Islet of Langerhans (tissue), 1 donor: ENCODE measurements around the gene ADGRD1.

Experiments
- FAIRE-seq: peaks from one replicate; lab custom pipeline; 2011; peaks lifted over from hg19 to GRCh38; lab: Jason Lieb, UNC

The ADGRD1 gene

DNA sequence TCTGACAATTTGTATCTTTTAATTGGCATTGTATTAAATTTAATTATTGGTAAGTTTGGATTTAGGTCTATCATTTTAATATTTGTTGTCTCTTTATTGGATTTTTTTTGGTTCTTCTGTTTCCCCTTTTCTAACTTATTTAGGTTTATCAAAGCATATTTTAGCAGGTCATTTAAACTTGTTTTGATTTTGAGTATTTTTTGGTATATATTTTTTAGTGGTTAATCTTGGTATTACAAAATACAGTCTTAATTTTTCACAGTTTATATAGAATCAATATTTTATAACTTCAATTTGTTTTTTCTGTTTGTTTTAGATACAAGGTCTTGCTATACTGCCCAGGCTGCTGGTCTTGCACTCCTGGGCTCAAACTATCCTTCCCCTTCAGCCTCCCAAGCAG is 15.5 kb upstream of the ADGRD1 start:
- peak; percentile 27 for FAIRE-seq

DNA sequence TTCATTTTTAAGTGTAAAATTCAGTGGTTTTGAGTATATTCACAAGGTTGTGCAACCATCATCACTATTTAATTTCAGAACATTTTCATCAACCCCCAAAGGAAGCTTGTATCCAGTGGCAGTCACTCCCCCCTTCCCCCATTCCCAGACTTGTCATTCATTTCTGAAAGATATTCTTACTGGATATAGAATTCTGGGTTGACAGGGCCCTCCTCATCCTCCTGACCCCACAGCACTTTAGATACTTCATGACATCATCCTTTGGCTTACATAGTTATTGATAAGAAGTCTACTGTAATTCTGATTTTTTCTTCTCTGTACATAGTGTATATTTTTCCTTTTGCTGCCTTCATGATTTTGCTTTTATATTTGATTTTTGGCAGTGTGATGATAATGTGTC is 8.8 kb upstream of the ADGRD1 start:
- no peak for FAIRE-seq

DNA sequence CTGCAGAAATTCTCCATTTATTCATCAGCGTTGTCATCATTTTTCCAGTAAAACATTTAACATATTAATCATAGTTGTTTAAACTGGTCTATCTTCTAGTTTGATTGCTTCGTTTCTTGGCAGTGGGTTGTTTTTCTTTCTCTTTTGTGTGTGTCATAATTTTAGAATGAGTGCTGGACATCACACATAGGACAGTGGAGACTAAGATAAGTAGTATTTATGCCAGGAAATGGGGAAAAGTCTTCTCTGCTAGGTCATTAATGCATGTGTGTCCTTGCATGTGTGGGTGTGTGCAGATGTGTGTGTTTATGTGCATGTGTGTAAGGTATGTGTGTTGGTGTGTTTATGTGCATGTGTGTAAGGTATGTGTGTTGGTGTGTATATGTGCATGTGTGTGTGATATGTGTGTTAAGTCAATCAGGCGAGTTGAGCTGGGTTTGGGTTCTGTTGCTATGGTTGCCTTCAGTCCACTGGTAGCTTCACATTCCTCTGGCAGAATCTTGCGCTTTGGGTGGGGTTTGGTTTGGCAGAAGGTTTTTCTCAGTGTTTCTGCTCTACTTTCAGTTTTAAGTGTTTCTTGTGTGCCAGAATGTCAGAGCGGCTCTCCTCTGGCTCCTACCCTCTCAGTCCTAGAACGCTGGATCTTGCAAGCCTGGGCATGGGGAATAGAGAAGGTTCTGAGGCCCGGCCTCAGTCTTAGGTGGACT is 7.8 kb upstream of the ADGRD1 start:
- FAIRE-seq, result no peak

DNA sequence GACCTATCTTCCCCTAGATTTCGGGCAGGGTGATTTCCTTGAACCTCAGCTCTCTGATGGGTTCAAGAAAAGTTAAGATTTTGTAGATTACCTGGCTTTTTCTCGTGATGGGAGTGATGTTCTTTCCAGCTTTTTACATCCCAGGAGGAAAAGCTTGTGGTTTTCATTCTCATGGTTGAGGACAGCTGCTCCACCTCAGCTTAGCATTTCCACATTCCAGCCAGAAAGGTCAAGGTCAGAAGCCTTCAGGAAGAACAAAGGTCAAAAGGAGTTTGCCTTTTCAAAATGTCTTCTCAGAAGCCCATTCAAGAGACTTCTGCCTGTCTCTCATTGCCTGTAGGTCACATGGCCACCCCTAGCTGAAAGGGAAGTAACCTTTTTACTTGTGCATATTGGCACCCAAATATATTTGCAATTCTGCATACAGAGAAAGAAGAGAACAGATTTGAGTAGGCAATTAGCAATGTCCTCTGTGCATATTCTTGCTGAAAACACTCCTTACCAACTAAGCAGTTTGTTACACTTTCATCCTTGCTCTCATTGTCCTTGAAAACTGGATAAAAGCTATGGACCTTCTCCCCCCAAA is 6.6 kb upstream of the ADGRD1 start:
- FAIRE-seq, result no peak

DNA sequence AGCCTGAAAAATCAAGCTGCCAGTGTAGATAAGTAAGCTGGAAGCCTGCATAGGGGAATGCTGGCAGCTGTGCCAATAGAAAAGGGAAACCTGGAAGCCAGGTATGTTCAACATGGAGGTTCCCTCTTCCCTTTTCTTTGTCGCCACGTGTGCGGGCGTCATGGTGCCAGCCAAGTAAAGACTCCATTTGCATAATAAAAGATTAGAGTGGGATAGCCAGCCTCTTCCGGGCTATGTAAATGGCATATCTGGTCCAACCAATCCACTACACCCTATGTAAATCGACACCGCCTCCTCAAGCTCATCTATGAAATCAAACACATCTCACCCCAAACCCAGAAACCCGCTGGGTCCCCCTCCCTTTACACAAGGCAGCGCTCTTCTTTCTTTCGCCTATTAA is 5.6 kb upstream of the ADGRD1 start:
- FAIRE-seq, result no peak

DNA sequence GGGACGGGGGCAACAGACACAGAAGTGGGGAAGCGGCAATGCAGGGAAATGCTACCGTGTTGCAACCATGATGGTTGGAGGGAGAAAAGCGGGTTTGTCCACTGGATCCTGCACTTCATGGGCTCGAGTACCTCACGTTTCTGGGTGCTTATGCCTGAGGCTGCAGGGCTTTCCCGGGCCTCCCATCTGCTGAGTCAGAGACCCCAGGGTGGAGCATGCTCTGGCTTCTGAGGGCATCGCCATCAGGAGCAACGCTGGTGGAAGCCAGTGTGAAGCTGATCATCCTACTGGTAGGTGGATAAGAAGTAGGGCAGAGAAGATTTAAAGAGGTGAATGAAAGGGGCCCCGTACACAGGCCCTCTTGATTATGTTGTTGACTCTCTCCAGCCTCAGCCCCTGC is 5.0 kb upstream of the ADGRD1 start:
- no peak for FAIRE-seq

DNA sequence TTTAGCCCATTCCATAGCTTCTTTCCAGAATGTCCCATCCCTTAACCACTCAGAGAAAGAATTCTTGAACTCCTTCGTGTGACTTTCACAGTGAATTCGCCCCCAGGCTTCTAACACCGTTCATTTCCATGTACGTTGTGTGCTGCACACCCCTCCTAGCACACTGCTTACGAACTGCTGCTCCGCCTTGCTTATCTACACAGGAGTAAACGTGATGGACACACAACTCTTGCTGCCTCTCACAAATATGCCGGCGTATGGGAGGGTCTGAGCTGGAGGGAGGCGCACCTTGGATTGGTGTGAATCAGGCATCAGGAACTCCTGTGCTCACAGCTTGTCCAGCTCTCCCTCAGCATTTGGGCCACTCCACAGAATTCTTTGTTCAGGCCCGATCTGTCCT is 3.9 kb upstream of the ADGRD1 start:
- FAIRE-seq, result no peak

DNA sequence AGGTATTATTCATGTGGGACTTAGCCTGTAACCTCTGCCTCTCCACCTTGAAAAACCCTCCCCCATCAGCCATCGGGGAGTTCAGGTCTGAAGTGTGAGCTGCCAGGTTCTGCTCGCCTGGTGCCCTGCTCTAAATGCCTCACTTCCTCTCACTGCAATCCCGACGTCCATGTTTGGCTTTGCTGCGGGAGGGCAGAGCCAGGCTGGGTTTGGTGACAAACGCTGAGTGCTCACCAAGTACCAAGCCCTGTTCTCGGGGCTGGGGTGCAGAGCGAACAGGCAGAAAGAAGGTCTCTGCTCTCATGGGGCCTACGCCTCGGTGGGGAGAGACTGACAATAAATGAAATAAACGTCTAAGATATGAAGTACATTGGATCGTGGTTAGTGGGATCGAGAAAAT is 2.1 kb upstream of the ADGRD1 start:
- FAIRE-seq, result no peak

DNA sequence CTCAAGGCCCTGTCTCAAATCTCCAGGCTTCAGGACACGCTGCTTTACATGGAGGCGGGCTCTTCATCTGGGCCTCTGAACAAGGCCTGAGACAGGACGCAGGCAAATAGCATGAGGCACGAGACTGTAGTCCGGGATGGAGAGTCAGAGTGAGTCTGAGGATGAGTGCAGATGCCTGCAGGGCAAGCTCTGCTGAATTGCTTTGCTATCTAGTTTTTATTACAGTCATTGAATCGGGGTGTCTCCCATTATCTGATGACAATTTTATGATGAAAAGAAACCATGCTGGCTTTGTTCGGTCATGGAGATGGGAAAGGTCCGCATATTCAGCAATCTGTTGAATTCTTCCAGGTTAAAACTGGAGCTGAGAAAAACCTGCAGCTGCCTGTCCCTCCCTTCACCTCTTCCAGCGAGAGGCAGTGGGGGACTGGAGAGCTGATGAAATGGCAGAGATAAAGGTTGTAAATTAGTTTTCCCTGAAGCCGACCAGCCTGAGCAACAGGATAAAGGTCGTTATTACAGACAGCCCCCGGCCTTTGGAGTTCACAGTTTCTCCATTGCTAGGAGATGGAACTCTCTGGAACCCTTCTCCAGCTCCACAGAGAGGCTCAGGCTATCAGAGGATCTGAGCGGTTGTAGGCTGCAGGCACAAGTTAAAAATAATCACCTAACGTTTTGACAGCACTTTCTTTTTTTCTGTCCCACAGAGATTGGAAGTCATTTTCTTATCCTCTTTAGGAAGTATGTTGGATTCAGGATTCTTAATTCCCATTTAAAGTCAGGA is 1.3 kb upstream of the ADGRD1 start:
- FAIRE-seq, result no peak

DNA sequence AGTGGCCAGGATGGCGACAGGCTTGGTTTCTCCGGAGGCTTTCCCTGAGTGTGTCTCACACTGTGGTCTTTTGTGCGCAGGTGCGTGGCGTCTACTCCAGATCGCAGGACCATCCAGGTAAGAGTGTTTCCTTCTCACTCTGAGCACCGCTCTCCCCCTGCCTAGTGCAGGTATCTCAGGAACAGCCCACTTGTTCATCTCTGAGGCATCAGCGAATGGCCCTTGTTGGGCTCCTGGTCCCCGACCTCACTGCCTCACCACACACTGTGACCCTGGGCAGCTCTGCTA is 781 bp downstream of the ADGRD1 start:
- FAIRE-seq, result no peak

DNA sequence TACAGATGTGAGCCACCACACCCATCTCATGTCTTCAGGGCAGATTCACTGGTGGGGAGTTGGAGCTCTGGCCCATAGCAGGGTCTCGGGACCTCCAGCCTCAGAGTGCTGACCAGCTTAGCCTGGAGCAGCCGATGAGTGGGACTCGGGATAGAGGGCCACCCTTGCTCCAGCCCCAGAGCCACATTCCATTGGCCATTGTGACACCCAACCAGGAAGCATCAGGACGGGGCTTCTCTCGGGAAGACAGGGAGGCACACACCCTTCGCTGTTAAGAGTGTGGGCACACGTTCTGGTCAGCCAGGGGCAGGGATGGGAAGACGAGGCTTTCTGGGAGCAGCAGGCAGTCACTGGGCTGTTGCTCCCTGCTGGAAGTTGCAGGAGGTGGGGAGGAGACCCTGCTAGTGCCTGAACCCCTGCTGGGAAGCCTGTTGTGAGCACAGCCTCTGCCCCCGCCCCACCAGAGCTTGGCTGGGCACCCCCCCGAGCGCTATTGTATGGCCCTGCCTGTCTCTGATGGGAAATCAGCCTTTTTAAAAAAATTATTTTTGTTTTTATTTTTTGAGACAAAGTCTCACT is 1.6 kb downstream of the ADGRD1 start:
- no peak for FAIRE-seq

DNA sequence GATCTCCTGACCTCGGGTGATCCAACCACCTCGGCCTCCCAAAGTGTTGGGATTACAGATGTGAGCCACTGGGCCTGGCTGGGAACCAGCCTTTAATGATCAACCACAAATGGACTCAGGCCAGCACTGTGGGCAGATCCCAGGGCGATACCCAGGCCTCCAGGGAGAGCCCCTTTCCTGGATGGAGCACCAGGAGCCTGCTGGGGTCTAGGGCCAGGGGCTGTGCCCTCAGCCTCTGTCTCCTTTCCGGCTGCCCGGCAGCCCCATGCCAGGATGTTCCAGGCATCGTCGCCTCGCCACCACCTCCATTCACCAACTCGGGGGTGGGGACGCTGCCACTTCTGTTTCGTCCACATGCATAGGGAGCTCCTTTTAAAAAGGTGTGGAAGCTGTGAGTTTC is 2.3 kb downstream of the ADGRD1 start:
- FAIRE-seq, result no peak

DNA sequence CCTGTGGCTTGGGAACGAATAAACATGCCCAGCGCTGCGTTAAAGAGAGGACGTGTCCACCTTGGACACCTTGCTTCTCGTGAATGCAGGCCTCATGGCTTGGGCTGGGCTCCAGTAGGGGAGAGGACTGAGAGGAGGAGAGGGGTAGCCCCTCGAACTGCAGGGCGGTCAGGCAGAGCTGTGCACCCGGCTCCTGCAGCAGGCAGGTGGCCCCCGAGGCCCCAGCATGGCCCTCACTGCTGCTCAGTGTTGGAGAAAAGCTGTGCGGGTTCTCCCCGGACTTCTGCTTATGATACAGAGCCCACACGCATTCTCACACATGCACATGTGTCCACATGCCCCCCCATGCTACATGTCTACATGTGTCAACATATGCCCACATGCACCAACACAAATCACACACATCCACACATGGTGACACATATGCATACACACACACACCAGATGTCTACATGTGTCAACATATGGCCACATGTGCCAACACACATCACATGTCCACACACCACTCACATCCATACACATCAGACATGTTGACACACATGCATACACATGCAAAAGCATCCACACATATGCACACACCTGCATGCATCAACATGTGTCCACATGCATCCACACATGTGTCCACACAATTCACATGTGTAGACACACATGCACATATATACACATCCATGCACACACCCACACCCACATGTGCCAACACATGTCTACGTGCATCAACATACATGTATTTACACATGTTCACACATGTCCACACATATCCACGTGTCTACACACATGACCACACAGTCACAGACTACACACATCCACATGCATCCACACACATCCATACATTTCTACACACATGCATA is 3.0 kb downstream of the ADGRD1 start:
- no peak for FAIRE-seq

DNA sequence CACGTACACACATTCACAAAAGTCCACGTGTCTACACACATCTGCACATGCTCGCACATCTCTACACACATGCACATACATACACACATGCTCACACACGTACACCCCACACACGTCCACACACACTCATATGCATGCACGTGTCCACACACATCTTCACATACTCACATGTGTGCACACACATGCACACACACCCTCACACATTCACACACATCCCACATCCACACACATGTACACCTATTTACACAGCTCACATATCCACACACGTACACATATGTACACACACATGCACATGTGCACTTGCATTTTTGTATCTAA is 3.6 kb downstream of the ADGRD1 start:
- no peak for FAIRE-seq

DNA sequence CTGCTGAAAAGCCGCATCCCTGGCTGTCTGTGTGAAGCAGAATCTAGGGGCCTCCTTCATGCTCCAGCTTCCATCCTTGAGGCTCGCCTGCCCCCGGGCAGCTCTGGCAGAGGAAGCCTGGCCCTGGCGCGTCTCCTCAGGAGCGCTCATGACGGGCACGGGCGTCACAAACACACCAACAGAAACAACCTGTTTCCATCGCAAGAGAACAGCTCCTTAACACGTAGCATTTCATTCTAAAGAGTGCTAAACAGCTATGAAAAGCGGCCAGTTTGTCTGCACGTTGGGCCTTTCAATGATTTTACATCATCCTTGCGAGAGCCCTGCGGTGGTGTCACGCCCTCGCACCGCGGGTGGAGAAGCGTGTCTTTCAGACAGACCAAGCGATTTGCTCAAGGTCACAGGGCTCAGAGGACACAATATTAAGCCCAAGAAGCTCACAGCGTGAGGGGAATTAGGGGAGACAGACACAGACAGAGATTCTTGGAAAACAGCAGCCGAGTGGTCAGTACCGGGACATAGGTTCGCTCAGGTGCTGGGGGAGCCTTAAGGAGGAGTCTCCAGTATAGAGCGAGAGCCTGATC is 4.9 kb downstream of the ADGRD1 start:
- FAIRE-seq, result no peak

DNA sequence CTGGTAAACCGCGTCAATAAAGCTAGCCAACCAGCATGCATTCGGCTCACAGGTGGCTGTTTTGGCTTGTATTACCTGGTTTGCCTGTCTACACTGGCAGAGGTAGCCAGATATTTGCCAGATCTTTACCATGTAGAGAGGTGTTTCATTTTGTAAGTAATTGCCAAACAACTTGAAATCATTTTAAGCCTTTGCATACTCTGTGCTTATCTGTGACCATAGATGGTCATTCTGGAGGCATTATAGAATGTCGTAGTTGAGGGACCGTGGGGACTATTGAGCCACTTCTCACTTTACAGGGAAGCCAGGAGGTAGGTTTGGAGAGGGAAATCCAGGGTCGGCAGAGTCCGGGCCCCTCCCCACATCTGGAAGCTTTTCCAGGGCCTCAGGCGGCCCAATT is 5.9 kb downstream of the ADGRD1 start:
- FAIRE-seq, result no peak

DNA sequence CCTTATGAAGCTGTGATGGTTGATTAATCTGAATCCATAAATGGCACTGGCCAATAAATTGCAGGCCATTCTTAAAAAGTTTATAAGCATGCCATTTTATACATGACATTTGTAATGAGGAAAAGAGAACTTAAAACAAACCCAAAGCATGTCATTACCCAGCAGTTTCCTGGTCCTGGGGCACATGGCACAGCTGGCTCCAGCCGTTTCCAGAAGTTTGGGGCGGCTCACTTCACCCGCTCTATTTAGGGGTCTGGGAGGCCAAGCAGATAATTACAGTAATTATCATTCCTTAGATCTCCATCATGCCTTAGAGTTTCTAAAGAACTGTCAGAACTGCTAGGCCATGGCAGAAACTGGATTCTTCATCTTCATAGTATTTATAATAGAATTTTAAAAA is 6.4 kb downstream of the ADGRD1 start:
- no peak for FAIRE-seq

DNA sequence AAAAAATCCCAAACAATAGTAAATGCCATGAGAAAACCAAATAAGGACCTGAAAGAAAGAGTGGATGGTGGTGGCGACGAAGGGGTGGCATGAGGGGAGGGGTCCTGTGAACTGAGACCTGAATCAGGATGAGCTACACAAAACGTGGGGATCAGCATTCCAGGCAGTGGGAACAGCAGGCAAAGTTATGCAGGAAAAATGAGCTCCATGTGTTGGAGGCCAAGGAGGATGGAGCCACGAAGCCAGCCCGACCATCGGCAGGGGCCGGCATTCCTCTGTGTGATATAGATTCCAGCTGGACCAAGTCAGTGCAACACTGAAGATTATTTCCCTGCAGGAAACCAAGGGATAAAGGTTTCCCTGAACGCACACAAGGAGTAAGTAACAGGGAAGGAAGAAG is 7.1 kb downstream of the ADGRD1 start:
- no peak for FAIRE-seq

DNA sequence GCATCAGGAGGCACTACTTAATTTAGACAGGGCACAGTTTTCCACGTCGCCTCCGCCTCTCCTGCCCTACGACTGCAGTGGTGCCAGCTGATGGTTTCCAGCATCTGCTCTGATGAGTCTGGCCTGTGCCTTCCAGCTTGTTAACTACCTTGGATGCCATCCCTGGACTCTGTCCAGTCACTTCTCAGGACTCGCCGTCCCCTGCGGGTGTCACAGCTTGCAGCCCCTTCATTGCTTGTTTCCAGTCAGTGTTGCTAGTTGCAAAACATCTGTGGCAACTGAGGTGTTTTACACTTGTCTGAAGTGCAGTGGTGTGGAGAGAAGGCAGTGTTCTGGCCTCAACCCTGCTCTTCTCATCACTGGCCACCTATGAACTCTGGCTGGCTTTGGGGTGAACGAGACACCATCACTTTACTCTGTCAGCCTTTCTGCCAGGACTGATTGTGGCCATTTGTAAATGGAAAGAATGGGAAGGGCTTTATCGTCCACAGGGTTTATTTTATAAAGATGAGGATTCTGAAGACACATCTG is 8.3 kb downstream of the ADGRD1 start:
- FAIRE-seq, result no peak

DNA sequence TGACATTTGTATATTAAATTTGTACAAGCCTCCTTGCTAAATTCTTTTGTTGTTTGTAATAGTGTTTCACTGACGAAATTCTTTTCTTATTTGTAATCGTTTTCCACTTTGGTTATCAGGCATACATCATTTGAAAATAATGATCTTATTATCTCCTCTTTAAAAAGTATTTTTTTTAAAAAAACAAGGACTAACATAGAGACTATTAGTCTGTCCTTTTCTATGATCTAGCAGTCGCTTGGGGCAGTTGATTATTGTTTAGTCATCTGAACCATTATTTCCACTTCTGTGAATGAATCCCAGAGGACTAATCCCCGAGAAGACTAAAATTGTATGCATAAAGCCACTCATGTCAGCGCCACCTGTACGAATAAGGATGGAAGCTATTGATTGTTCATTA is 11.5 kb downstream of the ADGRD1 start:
- no peak for FAIRE-seq

DNA sequence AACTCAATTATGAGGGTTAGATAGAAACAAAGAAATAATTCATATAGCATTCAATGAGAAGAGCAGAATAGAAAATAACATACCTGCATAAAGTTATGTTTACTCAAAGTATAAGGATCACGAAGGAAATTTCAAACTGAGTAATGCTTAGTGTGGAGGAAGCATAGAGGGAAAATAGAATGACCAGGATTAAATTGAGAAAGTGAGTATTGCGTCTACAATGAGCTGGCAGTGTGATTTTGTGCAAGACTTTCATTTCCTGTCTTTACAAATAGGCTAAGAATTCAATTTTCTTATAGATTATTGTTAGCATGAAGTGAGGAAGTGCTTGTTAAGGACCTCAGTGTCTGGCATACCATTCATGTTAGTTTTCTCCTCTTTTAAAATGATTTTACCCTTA is 12.0 kb downstream of the ADGRD1 start:
- no peak for FAIRE-seq

DNA sequence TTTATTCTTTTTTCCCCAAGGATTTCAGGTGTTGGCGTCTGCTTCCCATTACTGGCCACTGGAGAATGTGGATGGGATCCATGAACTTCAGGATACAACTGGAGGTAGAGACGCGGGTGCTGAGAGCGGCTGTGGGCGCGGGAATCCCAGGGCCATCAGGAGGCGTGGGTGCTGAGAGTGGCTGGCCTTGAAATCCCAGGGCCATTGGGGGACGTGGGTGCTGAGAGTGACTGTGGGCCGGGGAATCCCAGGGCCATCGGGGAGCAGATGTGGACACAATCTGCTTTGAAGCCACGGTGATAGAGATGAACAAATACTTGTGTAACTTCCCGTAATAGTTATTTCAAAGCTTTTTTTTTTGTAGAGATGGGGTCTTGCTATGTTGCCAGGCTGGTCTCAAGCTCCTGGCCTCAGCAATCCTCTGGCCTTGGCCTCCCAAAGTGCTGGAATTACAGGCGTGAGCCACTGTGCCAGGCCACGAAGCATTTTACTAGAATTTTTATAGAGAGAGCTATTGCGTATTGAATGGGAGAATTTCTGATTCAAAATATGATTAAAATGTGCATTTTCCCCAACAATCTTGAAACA is 12.8 kb downstream of the ADGRD1 start:
- no peak for FAIRE-seq
